HCT116 (cell line): Measurements from ENCODE around the gene AKT3. TPM values are rescaled to one million over a fixed set of nuclear protein-coding genes. Genes with fewer than 3 reads are reported as not detected.

ENCODE experiments used
- ATAC-seq: fragments of 200-7000 bp; cut with Tn5 transposase; 2 replicates; pipeline ENCODE4 v1.9.1; 2020; ENCODE audit warnings: mild to moderate bottlenecking, moderate library complexity
- BruUV-seq: library from RNA; stranded (reverse); fragments of 400-500 nt; replicated peaks from 2 replicates; lab custom pipeline; 2021; lab: Mats Ljungman, UMichigan
- CTCF ChIA-PET: fragments of 300-600 bp; sonication (Branson Sonifier 250); formaldehyde crosslinking; loops from one replicate; lab custom pipeline; 2021; ENCODE audit warnings: antibody characterized with exemption; lab: Charles Lee
- POLR2A ChIA-PET: fragments of 300-600, 350-600 bp; sonication (Branson Sonifier 250); formaldehyde crosslinking; loops from one replicate; lab custom pipeline; 2021; ENCODE audit warnings: antibody characterized with exemption; lab: Charles Lee
- RAD21 ChIA-PET, 2 experiments: fragments of 300-600 bp; sonication (Branson Sonifier 250); formaldehyde crosslinking; loops; one replicate each; lab custom pipeline; 2023; ENCODE audit warnings: low total read pairs in 2 of 2; ENCODE audit not compliant: uncharacterized antibody in 2 of 2, unreplicated experiment in 2 of 2, low non-redundant PET in 1 of 2; lab: Charles Lee
- DNase-seq: peaks from one replicate; pipeline ENCODE4 v3.0.0-alpha.2; 2010; ENCODE audit warnings: low read depth, low spot score
- H2AFZ ChIP-seq: fragments of 200-600 bp; shearing (Covaris generic), sonication (generic); 2 replicates; pipeline ENCODE4 v1.6.1; 2017; ENCODE audit warnings: low read depth, mixed run types, mixed read lengths, antibody characterized with exemption, low read length; ENCODE audit not compliant: poor library complexity, severe bottlenecking
- H3K27ac ChIP-seq: 2 replicates; pipeline ENCODE4 v1.5.1; 2012; ENCODE audit warnings: low read depth, low read length
- H3K27me3 ChIP-seq: fragments of 200-600 bp; sonication (generic); 2 replicates; pipeline ENCODE4 v1.6.1; 2016; ENCODE audit warnings: mixed run types, low read length, mixed read lengths; ENCODE audit not compliant: insufficient read depth
- H3K36me3 ChIP-seq, 2 experiments: fragments of 200-500 bp in 1 of 2; fragments of 200-600 bp in 1 of 2; sonication (Bioruptor generic) in 1 of 2; sonication (generic) in 1 of 2; 2 replicates each; pipeline versions ENCODE4 v1.5.1 to v1.6.1; 2014 to 2016; ENCODE audit warnings: low read length in 2 of 2, inconsistent platforms in 1 of 2, mixed read lengths in 1 of 2, mixed run types in 1 of 2; ENCODE audit not compliant: insufficient read depth in 2 of 2, control insufficient read depth in 1 of 2
- H3K4me1 ChIP-seq, 2 experiments: fragments of 200-600 bp in 1 of 2; sonication (generic) in 1 of 2; 2 replicates each; pipeline versions ENCODE4 v1.5.1 to v1.6.1; 2012 to 2017; ENCODE audit warnings: low read length in 2 of 2, inconsistent platforms in 1 of 2, mild to moderate bottlenecking in 1 of 2, mixed read lengths in 1 of 2, mixed run types in 1 of 2, moderate library complexity in 1 of 2; ENCODE audit not compliant: insufficient read depth in 2 of 2, control insufficient read depth in 1 of 2
- H3K4me2 ChIP-seq: fragments of 200-600 bp; sonication (generic); 2 replicates; pipeline ENCODE4 v1.6.1; 2017; ENCODE audit warnings: mixed run types, low read length, mixed read lengths
- H3K4me3 ChIP-seq, 2 experiments: fragments of 200-600 bp in 1 of 2; sonication (generic) in 1 of 2; replicated peaks in 1 of 2; 2 replicates each; pipeline ENCODE4 v1.5.1; 2011 to 2016; ENCODE audit warnings: low read length in 2 of 2, control low read depth in 1 of 2, low read depth in 1 of 2, mild to moderate bottlenecking in 1 of 2, mixed read lengths in 1 of 2, mixed run types in 1 of 2
- H3K79me2 ChIP-seq: fragments of 200-600 bp; sonication (generic); 2 replicates; pipeline ENCODE4 v1.6.1; 2017; ENCODE audit warnings: mild to moderate bottlenecking, mixed run types, low read length, moderate library complexity, mixed read lengths; ENCODE audit not compliant: insufficient read depth
- H3K9ac ChIP-seq: fragments of 200-600 bp; sonication (generic); 2 replicates; pipeline ENCODE4 v1.6.1; 2016; ENCODE audit warnings: low read length, mixed read lengths
- H3K9me2 ChIP-seq: fragments of 200-600 bp; sonication (generic), shearing (Covaris generic); 2 replicates; pipeline ENCODE4 v1.6.1; 2017; ENCODE audit warnings: mixed run types, mild to moderate bottlenecking, moderate library complexity; ENCODE audit not compliant: insufficient read depth
- H3K9me3 ChIP-seq, 2 experiments: fragments of 200-500 bp in 1 of 2; fragments of 200-600 bp in 1 of 2; sonication (Bioruptor generic) in 1 of 2; sonication (generic) in 1 of 2; 2 replicates each; pipeline ENCODE4 v1.6.1; 2014 to 2017; ENCODE audit warnings: low read length in 2 of 2, mixed read lengths in 2 of 2, inconsistent platforms in 1 of 2, low read depth in 1 of 2, mild to moderate bottlenecking in 1 of 2, mixed run types in 1 of 2, moderate library complexity in 1 of 2; ENCODE audit not compliant: control insufficient read depth in 1 of 2, insufficient read depth in 1 of 2
- H4K20me1 ChIP-seq: fragments of 200-600 bp; sonication (generic), shearing (Covaris generic); 2 replicates; pipeline ENCODE4 v1.6.1; 2017; ENCODE audit warnings: mixed run types, mild to moderate bottlenecking, moderate library complexity; ENCODE audit not compliant: insufficient read depth
- CBX3 ChIP-seq: IDR thresholded peaks from 2 replicates; pipeline ENCODE4 v1.6.1; 2012; ENCODE audit warnings: low read depth
- ELF1 ChIP-seq: IDR thresholded peaks from 2 replicates; pipeline ENCODE4 v1.6.1; 2012; ENCODE audit warnings: low read depth, borderline replicate concordance
- SIN3A ChIP-seq: IDR thresholded peaks from 2 replicates; pipeline ENCODE4 v1.6.1; 2012; ENCODE audit warnings: low read depth
- SP1 ChIP-seq: IDR thresholded peaks from 2 replicates; pipeline ENCODE4 v1.6.1; 2012; ENCODE audit warnings: low read depth
- intact Hi-C: fragments of 100-400 bp; cut with micrococcal nuclease; formaldehyde crosslinking; loops from 2 replicates; pipeline ENCODE4 v1.10.0; 2022
- total RNA-seq: library from RNA; stranded (reverse); gene quantifications from one replicate; pipeline ENCODE4 v1.2.1, GENCODE V29; 2021; ENCODE audit not compliant: unreplicated experiment
- TF ChIP-seq, protein P1 (sequence below): IDR thresholded peaks from 2 replicates; pipeline ENCODE4 v1.6.1; 2012
- TF ChIP-seq, protein P2 (sequence below): IDR thresholded peaks from 2 replicates; pipeline ENCODE4 v1.6.1; 2012; ENCODE audit warnings: low read depth

The AKT3 gene
- total RNA-seq, 1 experiment from 2014 or later: 0.49 TPM

DNA sequence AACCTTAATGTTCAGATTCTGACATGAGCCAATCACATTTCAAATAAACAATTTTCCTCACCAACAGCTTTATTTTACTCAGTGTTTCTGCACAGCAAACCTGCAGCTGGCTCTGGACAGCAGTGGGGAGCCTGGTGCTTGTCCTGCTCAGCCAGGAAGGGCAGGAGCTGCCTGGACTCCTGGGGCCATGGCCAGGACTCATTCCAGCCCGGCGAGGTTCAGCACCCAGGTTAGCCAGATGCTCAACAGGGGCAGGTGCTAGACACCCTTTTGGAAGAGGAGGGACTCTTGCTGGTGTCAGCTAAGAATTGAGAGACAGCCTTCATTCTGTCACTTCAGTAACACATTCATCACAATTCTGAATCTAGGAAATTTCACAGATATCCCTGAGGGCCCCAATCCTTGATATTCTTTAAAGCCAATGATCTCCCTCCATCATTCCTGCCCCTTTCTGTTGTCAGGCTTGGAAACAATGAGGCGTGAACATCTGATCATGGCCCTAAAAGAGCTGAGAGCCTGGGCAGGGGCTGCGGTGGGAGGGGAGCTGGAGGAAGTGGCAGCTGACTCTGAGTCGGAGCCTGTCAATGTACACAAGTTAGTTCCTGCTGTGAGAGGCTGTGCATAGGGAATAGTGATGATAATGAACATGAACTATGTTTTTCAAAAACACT, 342.9 kb downstream of the AKT3 start:
- intact Hi-C loops: no loop called here
- CTCF ChIA-PET: no interaction called here

More for the DNA sequence above, 342.9 kb downstream of the AKT3 start:
- H3K36me3 ChIP-seq: no peaks in the 10 kb centered on the region
- no peak overlapping the region for H3K4me3 ChIP-seq
- DNase-seq (no peak), ATAC-seq (no peak)
- H3K27me3 ChIP-seq: no peaks in the 10 kb centered on the region
- BruUV-seq: no TSS peak
- no peak overlapping the region for H3K9ac ChIP-seq
- H3K9me2 ChIP-seq: no peaks in the 10 kb centered on the region
- H3K27ac ChIP-seq: no peak overlapping the region
- H3K4me1 ChIP-seq: no peaks in the 10 kb centered on the region
- no peak for TF ChIP-seq ELF1
- TF ChIP-seq, protein P1, sequence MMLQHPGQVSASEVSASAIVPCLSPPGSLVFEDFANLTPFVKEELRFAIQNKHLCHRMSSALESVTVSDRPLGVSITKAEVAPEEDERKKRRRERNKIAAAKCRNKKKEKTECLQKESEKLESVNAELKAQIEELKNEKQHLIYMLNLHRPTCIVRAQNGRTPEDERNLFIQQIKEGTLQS: no peak
- TF ChIP-seq SIN3A: no peak
- TF ChIP-seq, protein P2, sequence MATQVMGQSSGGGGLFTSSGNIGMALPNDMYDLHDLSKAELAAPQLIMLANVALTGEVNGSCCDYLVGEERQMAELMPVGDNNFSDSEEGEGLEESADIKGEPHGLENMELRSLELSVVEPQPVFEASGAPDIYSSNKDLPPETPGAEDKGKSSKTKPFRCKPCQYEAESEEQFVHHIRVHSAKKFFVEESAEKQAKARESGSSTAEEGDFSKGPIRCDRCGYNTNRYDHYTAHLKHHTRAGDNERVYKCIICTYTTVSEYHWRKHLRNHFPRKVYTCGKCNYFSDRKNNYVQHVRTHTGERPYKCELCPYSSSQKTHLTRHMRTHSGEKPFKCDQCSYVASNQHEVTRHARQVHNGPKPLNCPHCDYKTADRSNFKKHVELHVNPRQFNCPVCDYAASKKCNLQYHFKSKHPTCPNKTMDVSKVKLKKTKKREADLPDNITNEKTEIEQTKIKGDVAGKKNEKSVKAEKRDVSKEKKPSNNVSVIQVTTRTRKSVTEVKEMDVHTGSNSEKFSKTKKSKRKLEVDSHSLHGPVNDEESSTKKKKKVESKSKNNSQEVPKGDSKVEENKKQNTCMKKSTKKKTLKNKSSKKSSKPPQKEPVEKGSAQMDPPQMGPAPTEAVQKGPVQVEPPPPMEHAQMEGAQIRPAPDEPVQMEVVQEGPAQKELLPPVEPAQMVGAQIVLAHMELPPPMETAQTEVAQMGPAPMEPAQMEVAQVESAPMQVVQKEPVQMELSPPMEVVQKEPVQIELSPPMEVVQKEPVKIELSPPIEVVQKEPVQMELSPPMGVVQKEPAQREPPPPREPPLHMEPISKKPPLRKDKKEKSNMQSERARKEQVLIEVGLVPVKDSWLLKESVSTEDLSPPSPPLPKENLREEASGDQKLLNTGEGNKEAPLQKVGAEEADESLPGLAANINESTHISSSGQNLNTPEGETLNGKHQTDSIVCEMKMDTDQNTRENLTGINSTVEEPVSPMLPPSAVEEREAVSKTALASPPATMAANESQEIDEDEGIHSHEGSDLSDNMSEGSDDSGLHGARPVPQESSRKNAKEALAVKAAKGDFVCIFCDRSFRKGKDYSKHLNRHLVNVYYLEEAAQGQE: no peak
- no peak for TF ChIP-seq CBX3
- TF ChIP-seq SP1: no peak
- H2AFZ ChIP-seq: no peak overlapping the region
- H3K9me3 ChIP-seq: no peaks in the 10 kb centered on the region
- POLR2A ChIA-PET: no interaction called here
- H3K79me2 ChIP-seq: no peaks in the 10 kb centered on the region
- RAD21 ChIA-PET: no interaction called here
- no peaks in the 10 kb centered on the region for H4K20me1 ChIP-seq
- no peak overlapping the region for H3K4me2 ChIP-seq
